T47D (cell line): Measurements from ENCODE around the gene MYT1.
"Not testable (repeated sequence)": the region's sequence is repeated elsewhere in the genome, so short reads cannot be mapped to it uniquely, and the experiment has no call there.

Source experiments
- DNase-seq, 2 experiments: peaks; one replicate each; pipeline versions ENCODE4 v3.0.0 to v3.0.0-alpha.2; 2011 to 2012; ENCODE audit warnings: low read depth in 1 of 2, low spot score in 1 of 2
- JUND ChIP-seq: IDR thresholded peaks from 2 replicates; pipeline ENCODE4 v1.6.1; 2012; ENCODE audit warnings: low read depth
- in situ Hi-C: cut with HindIII; loops from 2 replicates; pipeline ENCODE4 v1.10.0; 2016; ENCODE audit warnings: low sequenced_read_pairs, low pct_unique_long_range_greater_than_20kb

Gene MYT1

GRCh38 chr20:64131406-64131805, 32.8 kb upstream of the MYT1 start:
- peak in 1 of 2 experiments; percentile 90 for DNase-seq
- no peak for TF ChIP-seq JUND
- in situ Hi-C loops: no loop called here

DNA sequence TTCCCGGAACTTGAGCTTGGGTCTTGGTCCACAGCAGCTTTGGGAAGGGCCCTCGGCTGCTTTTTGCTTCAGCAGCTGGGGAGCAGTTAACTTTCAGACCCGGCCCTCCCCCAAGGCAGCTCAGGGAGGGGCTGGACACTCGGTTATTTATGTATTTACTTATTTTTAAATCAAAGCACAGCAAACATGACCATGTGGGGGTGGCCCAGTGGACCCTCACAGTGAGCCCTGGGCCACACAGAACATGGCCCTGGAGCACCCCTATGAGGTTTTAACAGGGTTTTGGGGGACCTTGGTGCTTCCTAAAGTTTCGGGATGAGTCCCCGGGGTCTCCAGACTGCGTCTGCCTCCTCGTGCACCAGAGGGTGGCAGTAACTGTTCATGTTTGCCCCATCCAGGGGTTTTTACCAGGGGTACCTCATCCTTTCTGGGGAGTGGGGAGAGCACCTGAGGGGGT, 30.3 kb upstream of the MYT1 start:
- in situ Hi-C loops: no loop called here
- peak in 1 of 2 experiments; percentile 54 for DNase-seq
- TF ChIP-seq JUND: no peak

DNA sequence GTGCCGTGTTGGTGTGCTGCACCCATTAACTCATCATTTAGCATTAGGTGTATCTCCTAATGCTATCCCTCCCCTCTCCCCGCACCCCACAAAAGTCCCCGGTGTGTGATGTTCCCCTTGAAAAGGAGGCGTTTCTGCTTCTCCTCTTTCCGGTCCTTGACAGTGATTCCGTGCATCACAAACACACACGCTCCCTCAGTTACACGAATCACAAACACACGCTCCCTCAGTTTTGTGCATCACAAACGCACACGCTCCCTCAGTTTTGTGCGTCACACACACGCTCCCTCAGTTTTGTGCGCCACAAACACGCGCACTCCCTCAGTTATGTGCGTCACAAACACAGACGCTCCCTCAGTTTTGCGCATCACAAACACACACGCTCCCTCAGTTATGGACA, 29.5 kb upstream of the MYT1 start:
- in situ Hi-C loops: not testable (repeated sequence)

DNA sequence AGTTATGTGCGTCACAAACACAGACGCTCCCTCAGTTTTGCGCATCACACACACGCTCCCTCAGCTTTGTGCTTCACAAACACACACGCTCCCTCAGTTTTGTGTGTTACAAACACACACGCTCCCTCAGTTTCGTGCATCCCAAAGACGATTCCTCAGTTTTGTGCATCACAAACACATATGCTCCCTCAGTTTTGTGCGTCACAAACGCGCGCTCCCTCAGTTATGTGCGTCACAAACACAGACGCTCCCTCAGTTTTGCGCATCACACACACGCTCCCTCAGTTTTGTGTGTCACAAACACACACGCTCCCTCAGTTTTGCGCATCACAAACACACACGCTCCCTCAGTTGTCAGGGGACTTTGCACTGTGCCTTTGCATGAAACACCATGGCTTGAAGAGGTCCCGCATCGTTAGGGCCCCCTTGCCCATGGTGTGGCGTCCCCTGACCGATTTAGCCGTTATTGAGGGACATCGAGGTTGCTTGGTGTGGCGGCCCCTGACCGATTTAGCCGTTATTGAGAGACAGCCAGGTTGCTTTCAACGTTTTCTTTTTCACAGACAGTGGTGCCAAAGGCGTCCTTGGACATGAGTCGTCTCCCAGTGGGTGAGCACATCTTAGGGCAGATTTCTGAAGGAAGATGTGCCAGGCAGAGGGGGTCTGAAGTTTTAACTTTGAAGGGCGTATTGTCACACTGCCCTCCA, 28.1 kb upstream of the MYT1 start:
- in situ Hi-C loops: no loop called here
- TF ChIP-seq JUND: no peak
- DNase-seq: no peak

More for the DNA sequence above, 29.5 kb upstream of the MYT1 start:
- DNase-seq: not testable (repeated sequence)

- no peak for DNase-seq
- in situ Hi-C loops: no loop called here
- no peak for TF ChIP-seq JUND
These were observed 26.6 kb upstream of the MYT1 start for GRCh38 chr20:64137598-64138031.

DNA sequence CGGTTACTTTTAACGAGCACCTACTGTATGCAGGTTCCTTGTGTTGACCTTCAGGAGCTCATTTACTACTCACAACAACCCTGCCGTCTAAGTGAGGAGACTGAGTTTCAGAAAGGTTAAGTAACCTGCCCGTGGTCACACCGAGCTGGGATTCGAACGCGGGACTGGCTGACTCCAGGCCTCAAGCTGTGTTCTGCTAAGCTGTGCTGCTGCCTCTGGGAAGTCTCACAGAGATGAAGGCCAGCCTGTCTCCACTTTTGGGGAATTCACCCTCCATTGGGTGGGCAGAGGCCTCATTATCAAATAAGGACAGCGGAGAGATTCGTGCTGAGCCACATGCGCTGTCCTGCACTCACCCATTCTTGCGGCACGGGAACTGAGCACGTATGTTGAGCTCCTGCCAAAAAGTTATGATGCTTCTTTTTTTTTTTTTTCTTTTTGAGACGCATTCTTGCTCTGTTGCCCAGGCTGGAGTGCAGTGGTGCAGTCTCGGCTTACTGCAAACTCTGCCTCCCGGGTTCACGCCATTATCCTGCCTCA, 25.9 kb upstream of the MYT1 start:
- DNase-seq: no peak
- in situ Hi-C loops: no loop called here
- no peak for TF ChIP-seq JUND

- in situ Hi-C loops: no loop called here
- TF ChIP-seq JUND: no peak
- no peak for DNase-seq
These were observed 24.8 kb upstream of the MYT1 start for GRCh38 chr20:64139199-64140060.

DNA sequence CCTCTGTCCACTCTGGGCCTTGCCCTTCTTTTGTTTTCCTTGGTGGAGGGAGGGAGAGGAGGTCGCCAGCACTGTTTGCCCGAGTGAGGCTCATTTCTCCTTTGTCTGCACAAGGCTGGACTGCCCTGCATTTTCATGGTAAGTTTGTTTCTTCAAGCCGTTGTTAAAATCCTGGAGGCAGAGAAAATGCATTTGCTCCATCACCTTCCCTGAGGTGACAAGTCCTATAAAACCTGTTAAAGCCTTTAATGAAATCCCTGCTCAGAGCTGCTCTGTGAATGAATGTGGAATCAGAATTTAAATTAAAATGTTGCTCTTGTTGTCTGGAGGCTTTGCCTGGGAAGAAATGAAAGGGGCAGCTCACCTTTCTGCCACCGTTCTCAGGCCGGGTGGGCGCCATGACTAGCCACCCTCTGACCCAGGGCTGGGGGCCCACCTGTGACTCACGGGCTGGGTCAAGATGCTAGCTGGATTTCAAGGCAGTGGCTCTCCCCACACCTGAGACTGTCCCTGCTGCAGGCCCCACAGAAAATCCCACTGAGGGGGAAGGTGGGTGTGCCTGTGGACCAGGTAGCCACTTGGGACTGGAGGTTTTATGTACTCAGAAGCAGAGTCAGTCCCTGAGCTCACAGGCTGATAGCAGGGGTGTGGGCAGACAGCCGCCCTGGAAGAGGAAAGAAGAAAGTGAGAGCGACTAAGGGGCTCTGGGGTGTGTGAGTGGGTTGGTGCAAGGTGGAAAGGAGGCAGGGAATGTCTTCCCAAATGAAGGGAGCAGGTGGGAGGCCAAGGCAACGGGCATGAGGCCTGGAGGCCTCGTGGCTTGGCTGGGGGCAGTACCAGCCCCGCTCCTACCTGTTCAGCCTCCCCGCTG, 24.0 kb upstream of the MYT1 start:
- DNase-seq: no peak
- in situ Hi-C loops: no loop called here
- TF ChIP-seq JUND: no peak

- no peak for DNase-seq
- TF ChIP-seq JUND: no peak
- in situ Hi-C loops: no loop called here
These were observed 23.3 kb upstream of the MYT1 start for GRCh38 chr20:64140956-64141355.

- DNase-seq: no peak
- in situ Hi-C loops: no loop called here
- no peak for TF ChIP-seq JUND
These were observed 21.7 kb upstream of the MYT1 start for GRCh38 chr20:64142590-64142989.

DNA sequence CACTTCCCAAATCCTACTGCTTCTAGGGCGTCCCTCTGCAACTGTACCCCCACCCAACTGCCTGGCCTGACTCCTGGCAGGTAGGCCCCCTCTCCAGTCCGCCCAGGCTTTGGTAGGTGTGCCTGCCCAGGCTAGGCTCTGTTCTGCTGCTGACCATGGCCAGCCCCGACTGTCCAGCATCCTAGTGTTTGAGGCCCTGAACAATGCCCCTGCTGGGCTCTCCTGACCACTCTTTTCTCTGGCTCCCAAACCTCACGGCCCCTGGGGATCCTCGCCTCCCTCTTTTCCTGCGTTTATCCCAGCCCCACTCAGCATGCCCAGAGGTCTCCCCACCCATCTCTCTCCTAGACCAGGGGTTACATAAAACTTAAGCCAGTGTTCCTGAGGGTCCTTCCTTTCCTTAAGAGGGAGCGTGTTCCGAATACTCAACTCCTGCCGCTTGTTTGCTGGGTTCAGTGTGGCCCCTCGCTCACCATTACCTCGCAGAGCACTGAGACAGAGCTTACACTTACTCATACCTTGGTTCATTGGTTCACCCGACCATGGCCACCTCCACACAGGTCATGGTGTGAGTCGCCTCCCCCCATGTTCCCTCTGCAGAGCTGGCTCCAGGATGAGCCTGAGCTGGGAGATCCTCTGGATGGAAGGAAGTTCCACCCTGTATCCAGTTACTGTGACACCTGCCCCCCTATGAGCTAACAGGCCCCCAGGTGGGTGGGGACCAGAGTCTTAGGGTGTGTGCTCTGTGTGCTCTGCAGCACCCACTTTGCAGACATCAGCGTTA, 21.0 kb upstream of the MYT1 start:
- TF ChIP-seq JUND: no peak
- in situ Hi-C loops: no loop called here
- DNase-seq: no peak
